Smooth muscle cell (in vitro differentiated cells): ENCODE data around the gene OR7G1. TPM values are rescaled to one million over a fixed set of nuclear protein-coding genes. Genes with fewer than 3 reads are reported as not detected.

Experiments used
- DNase-seq: peaks from one replicate; lab custom pipeline; 2025; ENCODE audit not compliant: unreplicated experiment; lab: John Stamatoyannopoulos, UW
- H2AFZ ChIP-seq: fragments of 200-600 bp; sonication (generic); 2 replicates; pipeline ENCODE4 v1.6.0; 2016; ENCODE audit warnings: antibody characterized with exemption, low read depth, mild to moderate bottlenecking
- H3F3A ChIP-seq: fragments of 200-600 bp; sonication (generic); 2 replicates; pipeline ENCODE4 v1.6.0; 2017; ENCODE audit warnings: antibody characterized with exemption, low read depth
- H3K27ac ChIP-seq: fragments of 200-600 bp; sonication (generic); 2 replicates; pipeline ENCODE4 v1.5.1; 2016; ENCODE audit warnings: low read depth, mild to moderate bottlenecking
- H3K27me3 ChIP-seq: fragments of 200-600 bp; sonication (generic); 2 replicates; pipeline ENCODE4 v1.6.1; 2016; ENCODE audit warnings: low read depth, mild to moderate bottlenecking
- H3K36me3 ChIP-seq: fragments of 200-600 bp; sonication (generic); 2 replicates; pipeline ENCODE4 v1.5.1; 2016; ENCODE audit warnings: low read depth
- H3K4me1 ChIP-seq: fragments of 200-600 bp; sonication (generic); 2 replicates; pipeline ENCODE4 v1.5.1; 2016; ENCODE audit warnings: low read depth
- H3K4me2 ChIP-seq: fragments of 200-600 bp; sonication (generic); 2 replicates; pipeline ENCODE4 v1.6.0; 2016; ENCODE audit warnings: mild to moderate bottlenecking
- H3K4me3 ChIP-seq: fragments of 200-600 bp; sonication (generic); 2 replicates; pipeline ENCODE4 v1.5.1; 2016; ENCODE audit warnings: mild to moderate bottlenecking
- H3K79me2 ChIP-seq: fragments of 200-600 bp; sonication (generic); 2 replicates; pipeline ENCODE4 v1.6.0; 2016; ENCODE audit warnings: low read depth, mild to moderate bottlenecking
- H3K9ac ChIP-seq: fragments of 200-600 bp; sonication (generic); 2 replicates; pipeline ENCODE4 v1.6.0; 2016; ENCODE audit warnings: low read depth
- H3K9me3 ChIP-seq: fragments of 200-600 bp; sonication (generic); replicated peaks from 2 replicates; pipeline ENCODE4 v1.5.1; 2016; ENCODE audit warnings: low read depth
- H4K20me1 ChIP-seq: fragments of 200-600 bp; sonication (generic); 2 replicates; pipeline ENCODE4 v1.6.0; 2016; ENCODE audit warnings: low read depth
- CTCF ChIP-seq: fragments of 200-600 bp; sonication (generic); IDR thresholded peaks from 2 replicates; pipeline ENCODE4 v1.5.1; 2017; ENCODE audit warnings: borderline replicate concordance, mild to moderate bottlenecking, antibody characterized with exemption; ENCODE audit not compliant: insufficient read depth, poor library complexity, severe bottlenecking
- WGBS: methylation state at CpG from one replicate; pipeline ENCODE4 v1.1.7; 2016; ENCODE audit warnings: low lambda C conversion rate; 5-methylcytosine and 5-hydroxymethylcytosine counted together
- polyA plus RNA-seq: library from polyadenylated mRNA; unstranded; fragments of >200 nt; fragmentation: Nextera tagmentation; extraction: Ambion mirVana; gene quantifications from 2 replicates; pipeline ENCODE4 v1.2.1, GENCODE V29; 2016
- small RNA-seq: library from RNA; depleted of rRNA; stranded (forward); fragments of <200 nt; gene quantifications from one replicate; pipeline ENCODE3, GENCODE V24; 2014
- total RNA-seq: library from RNA; depleted of rRNA; stranded (reverse); fragments of >200 nt; gene quantifications from 2 replicates; pipeline ENCODE4 v1.2.3, GENCODE V29; 2014

OR7G1 gene
- total and polyA plus RNA-seq, 2 experiments from 2014 or later: not detected

DNA sequence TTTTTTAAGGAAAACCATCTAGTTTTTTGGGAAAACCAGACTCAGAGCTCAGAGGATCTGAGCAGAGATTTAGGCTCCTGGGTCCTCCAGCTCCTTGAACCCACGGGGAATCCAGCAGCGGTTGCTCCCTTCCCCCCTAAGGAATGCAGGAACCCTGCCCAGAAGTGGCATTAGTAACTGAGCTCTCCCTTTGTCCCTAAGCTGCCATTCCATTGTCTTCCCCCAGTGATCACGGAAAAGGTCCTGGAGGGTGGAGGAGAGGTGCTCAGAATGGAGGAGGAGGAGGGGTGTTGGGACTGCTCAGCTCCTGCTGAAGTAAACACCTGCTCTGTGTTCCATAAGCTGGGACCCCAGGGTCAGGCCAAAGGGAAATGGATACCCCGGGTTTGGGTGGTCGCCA is 45.5 kb downstream of the OR7G1 start:
- H3K36me3 ChIP-seq: no peaks in the 10 kb centered on the region
- peaks cover 2% of the 10 kb centered on the region for H3F3A ChIP-seq
- TF ChIP-seq CTCF: no peak
- no peaks in the 10 kb centered on the region for H4K20me1 ChIP-seq
- WGBS: 34% methylated on average over 5 of the region's 5 CpGs
- no peaks in the 10 kb centered on the region for H3K27me3 ChIP-seq
- no peaks in the 10 kb centered on the region for H3K9me3 ChIP-seq
- no peak for DNase-seq
- no peaks in the 10 kb centered on the region for H3K79me2 ChIP-seq
- H3K9ac ChIP-seq: no peak overlapping the region
- H3K4me2 ChIP-seq: no peak overlapping the region
- peaks cover 1% of the 10 kb centered on the region for H3K4me1 ChIP-seq
- H3K4me3 ChIP-seq: no peak overlapping the region
- H2AFZ ChIP-seq: no peak overlapping the region
- no peak overlapping the region for H3K27ac ChIP-seq

DNA sequence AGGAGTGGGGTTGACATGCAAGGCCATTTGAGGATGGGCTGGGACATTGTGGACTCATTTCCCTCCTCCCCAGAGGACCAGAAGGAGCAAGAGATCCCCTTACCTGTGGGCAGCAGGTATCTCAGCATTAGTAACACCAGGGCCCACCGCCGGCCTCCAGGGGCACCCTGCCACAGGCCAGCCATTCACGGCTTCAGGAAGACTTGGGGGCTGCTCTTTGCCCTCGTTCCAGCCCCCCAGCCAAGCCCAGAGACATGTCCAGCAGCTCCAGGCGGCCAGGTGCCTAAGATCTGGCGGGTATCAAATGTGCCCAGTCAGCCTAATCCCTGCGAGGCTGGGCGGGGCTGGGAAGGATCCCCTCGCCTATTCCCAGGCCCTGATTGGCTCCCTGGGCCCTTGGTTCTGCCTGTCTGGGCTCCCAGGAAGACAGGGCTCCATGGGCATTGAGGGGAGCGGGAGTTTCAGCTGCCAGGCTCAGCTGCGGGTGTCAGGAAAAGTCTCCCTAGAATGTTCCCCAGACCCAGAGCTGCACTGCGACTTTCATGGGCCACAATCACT is 50.0 kb downstream of the OR7G1 start:
- no peaks in the 10 kb centered on the region for H4K20me1 ChIP-seq
- no peaks in the 10 kb centered on the region for H3K27me3 ChIP-seq
- no peak for TF ChIP-seq CTCF
- H3K9ac ChIP-seq: no peak overlapping the region
- H3K79me2 ChIP-seq: no peaks in the 10 kb centered on the region
- H3K36me3 ChIP-seq: no peaks in the 10 kb centered on the region
- DNase-seq: no peak
- H3K9me3 ChIP-seq: no peaks in the 10 kb centered on the region
- no peaks in the 10 kb centered on the region for H3K4me1 ChIP-seq
- H3F3A ChIP-seq: no peaks in the 10 kb centered on the region
- H3K4me3 ChIP-seq: no peak overlapping the region
- H3K27ac ChIP-seq: no peak overlapping the region
- WGBS: 86% methylated on average over 10 of the region's 12 CpGs
- no peak overlapping the region for H3K4me2 ChIP-seq
- H2AFZ ChIP-seq: no peak overlapping the region

Small RNAs within 50 kb of the gene (small RNA-seq; reads per million reads assigned to genes)
- not detected for gene OR1M4P

Other genes with a start within 250 kb of the OR7G1 start
- 0.04 TPM in 2 replicates for gene MUC16, start 105.4 kb downstream of the OR7G1 start, total RNA-seq
- gene MUC16, start 105.4 kb downstream of the OR7G1 start, polyA plus RNA-seq: under 0.01 TPM in 1 of 2 replicates, not detected in the other
- not detected in 2 replicates for gene OR1M1, start 28.7 kb downstream of the OR7G1 start, total RNA-seq
- not detected in 2 replicates for gene OR1M1, start 28.7 kb downstream of the OR7G1 start, polyA plus RNA-seq
- not detected in 2 replicates for gene OR7G2, start 8.3 kb downstream of the OR7G1 start, total RNA-seq
- not detected in 2 replicates for gene OR7G2, start 8.3 kb downstream of the OR7G1 start, polyA plus RNA-seq
- gene OR7G3, start 11.2 kb upstream of the OR7G1 start, total RNA-seq: not detected in 2 replicates
- gene OR7G3, start 11.2 kb upstream of the OR7G1 start, polyA plus RNA-seq: not detected in 2 replicates
- gene ZNF317, start 24.6 kb upstream of the OR7G1 start, total RNA-seq: 19.0 and 23.8 TPM in 2 replicates
- gene ZNF317, start 24.6 kb upstream of the OR7G1 start, polyA plus RNA-seq: 19.6 and 22.1 TPM in 2 replicates
- gene OR7D2, start 63.2 kb upstream of the OR7G1 start, total RNA-seq: 0.04 and 0.67 TPM in 2 replicates
- 0.18 and 0.22 TPM in 2 replicates for gene OR7D2, start 63.2 kb upstream of the OR7G1 start, polyA plus RNA-seq
- not detected in 2 replicates for gene OR7D4, start 103.8 kb upstream of the OR7G1 start, total RNA-seq
- gene OR7D4, start 103.8 kb upstream of the OR7G1 start, polyA plus RNA-seq: not detected in 2 replicates
- not detected in 2 replicates for gene OR7E24, start 135.2 kb upstream of the OR7G1 start, total RNA-seq
- gene OR7E24, start 135.2 kb upstream of the OR7G1 start, polyA plus RNA-seq: not detected in 2 replicates
- gene ZNF699, start 194.1 kb upstream of the OR7G1 start, total RNA-seq: 6.3 and 17.9 TPM in 2 replicates
- 3.5 and 3.7 TPM in 2 replicates for gene ZNF699, start 194.1 kb upstream of the OR7G1 start, polyA plus RNA-seq
- 22.8 and 23.8 TPM in 2 replicates for gene ZNF559, start 208.4 kb upstream of the OR7G1 start, total RNA-seq
- 7.8 and 8.9 TPM in 2 replicates for gene ZNF559, start 208.4 kb upstream of the OR7G1 start, polyA plus RNA-seq
- gene ZNF177, start 247.2 kb upstream of the OR7G1 start, total RNA-seq: 4.8 and 5.3 TPM in 2 replicates
- 2.4 and 2.8 TPM in 2 replicates for gene ZNF177, start 247.2 kb upstream of the OR7G1 start, polyA plus RNA-seq